Thoracic aorta (tissue), 2 donors: ENCODE measurements around the gene DOK6. TPM values are rescaled to one million over a fixed set of nuclear protein-coding genes. Genes with fewer than 3 reads are reported as not detected.

Experiments
- ATAC-seq: fragments of 150-250 bp; one replicate; pipeline ENCODE4 v1.8.0; 2017; ENCODE audit warnings: low read depth; ENCODE audit not compliant: insufficient number of reproducible peaks, low FRiP score
- DNase-seq: peaks from one replicate; pipeline ENCODE4 v3.0.0-alpha.2; 2020; ENCODE audit warnings: low spot score
- H3K27ac ChIP-seq, 2 donors: fragments of 200-600 bp; sonication (generic); 1 replicate in 1 of 2; 2 replicates in 1 of 2; pipeline ENCODE4 v1.5.1; 2016; ENCODE audit warnings: mild to moderate bottlenecking in 2 of 2, moderate library complexity in 2 of 2
- H3K27me3 ChIP-seq: fragments of 200-600 bp; sonication (generic); replicated peaks from 2 replicates; pipeline ENCODE4 v1.6.0; 2016; ENCODE audit warnings: mild to moderate bottlenecking; ENCODE audit not compliant: insufficient read depth
- H3K36me3 ChIP-seq: fragments of 200-600 bp; sonication (generic); one replicate; pipeline ENCODE4 v1.5.1; 2016
- H3K4me1 ChIP-seq, 2 donors: fragments of 200-600 bp; sonication (generic); 1 replicate in 1 of 2; 2 replicates in 1 of 2; pipeline versions ENCODE4 v1.5.1 to v1.6.0; 2016; ENCODE audit warnings: low read depth in 2 of 2, mild to moderate bottlenecking in 1 of 2; ENCODE audit not compliant: control insufficient read depth in 1 of 2
- H3K4me3 ChIP-seq: fragments of 200-600 bp; sonication (generic); 2 replicates; pipeline ENCODE4 v1.5.1; 2016; ENCODE audit warnings: mild to moderate bottlenecking
- H3K9me3 ChIP-seq: fragments of 200-600 bp; sonication (generic); 2 replicates; pipeline ENCODE4 v1.5.1; 2016
- CTCF ChIP-seq: fragments of 200-600 bp; sonication (generic); IDR thresholded peaks from one replicate; pipeline ENCODE4 v1.5.1; 2019; ENCODE audit warnings: antibody characterized with exemption
- total RNA-seq, 2 donors: library from RNA; depleted of rRNA; stranded (reverse); fragments of >200 nt; gene quantifications; one replicate each; pipeline versions ENCODE4 v1.1.0 to v1.2.3, GENCODE V29; 2016

Gene DOK6
- total RNA-seq, 2 donors from 2014 or later: 2.0 to 2.1 TPM

DNA sequence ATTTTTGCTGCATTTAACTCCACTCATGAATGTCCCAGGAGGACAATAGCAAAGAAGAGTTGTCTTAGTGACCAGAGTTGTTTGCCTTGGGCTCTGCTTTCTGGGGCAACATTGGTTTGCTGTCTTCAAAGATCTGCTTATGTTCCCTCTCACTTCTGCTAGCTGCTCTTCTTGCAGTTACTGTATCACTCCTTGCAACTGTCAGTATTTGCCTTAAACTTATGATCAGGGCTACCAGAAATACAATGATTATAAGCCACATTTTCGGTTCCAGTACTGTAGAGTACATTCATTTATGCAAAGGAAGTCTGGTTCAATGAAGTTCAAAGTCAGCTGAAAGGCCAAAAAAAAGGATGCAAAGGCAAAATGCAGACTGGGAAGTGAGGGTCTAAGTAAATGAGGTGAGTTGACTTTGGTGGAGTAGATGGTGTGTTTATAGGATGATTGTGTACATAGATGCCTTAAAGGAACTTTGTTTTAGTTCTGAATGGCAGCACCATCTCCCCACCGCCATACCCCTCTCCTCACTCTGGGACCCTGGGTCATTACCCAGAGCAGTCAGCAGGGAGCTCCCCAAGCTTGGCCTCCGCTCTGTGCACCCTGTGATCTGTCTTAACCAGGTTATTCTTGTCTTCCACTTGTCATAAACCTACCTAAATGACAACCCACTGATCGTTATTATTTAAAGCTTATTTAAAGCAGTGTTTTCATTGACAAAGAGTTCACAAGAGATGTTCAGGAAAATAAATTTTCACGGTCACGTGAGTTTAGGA is 236.0 kb downstream of the DOK6 start:
- H3K27ac ChIP-seq: no peak overlapping the region
- no peaks in the 10 kb centered on the region for H3K4me1 ChIP-seq
- H3K36me3 ChIP-seq: no peaks in the 10 kb centered on the region
- no peak for TF ChIP-seq CTCF
- ATAC-seq (no peak), DNase-seq (no peak)
- no peak overlapping the region for H3K4me3 ChIP-seq
- H3K9me3 ChIP-seq: no peaks in the 10 kb centered on the region
- H3K27me3 ChIP-seq: no peaks in the 10 kb centered on the region

DNA sequence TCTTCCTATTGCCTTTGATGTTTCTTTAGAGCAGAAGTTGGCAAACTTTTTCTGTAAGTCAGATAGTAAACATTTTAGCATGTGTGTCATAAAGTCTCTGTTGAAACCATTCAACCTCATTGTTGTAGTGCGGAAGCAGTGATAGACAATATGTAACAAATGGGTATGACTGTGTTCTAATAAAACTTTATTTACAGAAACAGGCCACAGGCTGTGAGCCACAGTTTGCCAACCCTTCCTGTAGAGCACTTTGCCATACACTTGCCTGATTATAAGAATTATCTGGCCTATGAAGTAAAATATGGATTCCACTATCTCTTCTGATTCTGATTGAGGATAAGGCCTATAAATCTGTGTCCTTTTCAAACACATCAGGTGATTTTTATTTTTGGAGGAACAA is 237.4 kb downstream of the DOK6 start:
- no peaks in the 10 kb centered on the region for H3K4me1 ChIP-seq
- no peak for TF ChIP-seq CTCF

DNA sequence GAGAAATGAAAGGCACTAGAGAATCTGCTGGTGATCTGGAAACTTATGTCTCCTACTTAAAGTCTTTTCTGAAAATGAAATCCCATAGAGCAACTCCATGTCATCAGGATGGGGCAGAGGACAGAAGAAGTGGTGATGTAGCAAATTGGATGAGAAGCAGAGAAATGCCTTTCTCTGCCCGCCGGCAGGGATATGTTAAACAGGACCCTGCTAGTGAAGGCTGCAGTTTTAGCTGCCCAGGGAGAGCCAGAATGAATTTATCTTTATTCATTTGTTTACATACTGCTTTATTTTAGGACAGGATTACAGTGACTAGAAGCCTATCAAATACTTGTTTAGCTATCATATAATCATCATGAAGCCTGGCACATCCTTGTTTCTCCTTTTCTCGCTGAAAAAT is 247.0 kb downstream of the DOK6 start:
- ATAC-seq (no peak), DNase-seq (no peak)
- Histone ChIP-seq H3K9me3 (no peaks in the 10 kb centered on the region), H3K36me3 (no peaks in the 10 kb centered on the region), H3K4me3 (no peak overlapping the region), H3K27ac (no peak overlapping the region), H3K27me3 (no peaks in the 10 kb centered on the region), H3K4me1 (no peaks in the 10 kb centered on the region)
- TF ChIP-seq CTCF: no peak

More for the DNA sequence above, 237.4 kb downstream of the DOK6 start:
- ATAC-seq: no peak
- Histone ChIP-seq H3K4me3 (no peak overlapping the region), H3K36me3 (no peaks in the 10 kb centered on the region), H3K27ac (no peak overlapping the region), H3K9me3 (no peaks in the 10 kb centered on the region), H3K27me3 (no peaks in the 10 kb centered on the region)
- DNase-seq: no peak

DNA sequence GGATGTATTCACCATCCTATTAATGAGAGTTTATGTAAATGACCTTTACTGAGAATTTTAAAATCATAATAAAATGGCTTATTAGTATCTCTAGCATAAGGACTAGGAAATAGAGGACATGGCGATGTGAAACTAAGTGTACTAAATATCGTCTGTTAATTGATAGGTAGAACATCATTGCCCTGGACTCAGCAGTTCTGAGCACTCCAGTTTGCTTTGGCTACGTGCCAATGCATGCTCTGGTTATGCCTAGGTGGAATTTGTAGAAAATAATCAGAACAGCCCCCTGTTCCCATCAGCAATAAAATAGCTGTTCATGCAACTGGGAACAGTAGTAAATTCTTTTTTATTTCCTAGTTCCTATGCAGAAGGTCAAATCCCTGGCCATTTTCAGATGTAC is 247.8 kb downstream of the DOK6 start:
- no peak for DNase-seq
- ATAC-seq: no peak
- Histone ChIP-seq H3K9me3 (no peaks in the 10 kb centered on the region), H3K4me1 (no peaks in the 10 kb centered on the region), H3K27ac (no peak overlapping the region), H3K36me3 (no peaks in the 10 kb centered on the region), H3K27me3 (no peaks in the 10 kb centered on the region), H3K4me3 (no peak overlapping the region)
- no peak for TF ChIP-seq CTCF

- no peaks in the 10 kb centered on the region for H3K9me3 ChIP-seq
- DNase-seq: no peak
- no peak for ATAC-seq
- no peak overlapping the region for H3K27ac ChIP-seq
- H3K27me3 ChIP-seq: no peaks in the 10 kb centered on the region
- H3K4me3 ChIP-seq: no peak overlapping the region
- H3K36me3 ChIP-seq: no peaks in the 10 kb centered on the region
- TF ChIP-seq CTCF: no peak
- H3K4me1 ChIP-seq: no peaks in the 10 kb centered on the region
Measured at GRCh38 chr18:69649684-69650083, 249.0 kb downstream of the DOK6 start.
